HG03469 (cell line): Measurements from ENCODE around the gene MACF1.

Experiments
- ATAC-seq: cut with Tn5 transposase; IDR thresholded peaks from one replicate; pipeline ENCODE4 v1.9.1; 2021; ENCODE audit warnings: mild to moderate bottlenecking, moderate library complexity, moderate number of reproducible peaks; ENCODE audit not compliant: unreplicated experiment

MACF1 gene

DNA sequence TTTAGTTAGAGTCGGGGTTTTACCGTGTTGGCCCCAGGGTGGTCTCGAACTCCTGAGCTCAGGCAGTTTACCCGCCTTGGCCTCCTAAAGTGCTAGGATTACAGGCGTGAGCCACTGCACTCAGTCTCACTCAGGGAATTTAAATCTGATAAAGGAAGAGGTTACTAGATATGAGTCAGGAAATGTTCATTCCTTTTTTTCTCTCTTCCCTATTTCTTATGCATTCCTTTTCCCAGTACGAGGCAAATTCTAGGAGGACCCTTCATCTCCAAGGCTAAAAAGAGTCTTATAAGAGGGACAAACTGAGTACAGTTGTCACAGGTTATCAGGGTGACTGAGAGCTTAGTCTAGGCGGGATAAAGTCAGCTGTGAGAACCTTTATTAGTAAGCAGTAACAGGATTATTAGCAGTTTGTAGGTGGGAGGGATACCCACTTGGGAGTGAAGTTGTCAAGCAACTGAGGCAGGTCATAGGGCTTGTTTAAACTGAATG, 9.1 kb downstream of the MACF1 start:
- no peak for ATAC-seq

DNA sequence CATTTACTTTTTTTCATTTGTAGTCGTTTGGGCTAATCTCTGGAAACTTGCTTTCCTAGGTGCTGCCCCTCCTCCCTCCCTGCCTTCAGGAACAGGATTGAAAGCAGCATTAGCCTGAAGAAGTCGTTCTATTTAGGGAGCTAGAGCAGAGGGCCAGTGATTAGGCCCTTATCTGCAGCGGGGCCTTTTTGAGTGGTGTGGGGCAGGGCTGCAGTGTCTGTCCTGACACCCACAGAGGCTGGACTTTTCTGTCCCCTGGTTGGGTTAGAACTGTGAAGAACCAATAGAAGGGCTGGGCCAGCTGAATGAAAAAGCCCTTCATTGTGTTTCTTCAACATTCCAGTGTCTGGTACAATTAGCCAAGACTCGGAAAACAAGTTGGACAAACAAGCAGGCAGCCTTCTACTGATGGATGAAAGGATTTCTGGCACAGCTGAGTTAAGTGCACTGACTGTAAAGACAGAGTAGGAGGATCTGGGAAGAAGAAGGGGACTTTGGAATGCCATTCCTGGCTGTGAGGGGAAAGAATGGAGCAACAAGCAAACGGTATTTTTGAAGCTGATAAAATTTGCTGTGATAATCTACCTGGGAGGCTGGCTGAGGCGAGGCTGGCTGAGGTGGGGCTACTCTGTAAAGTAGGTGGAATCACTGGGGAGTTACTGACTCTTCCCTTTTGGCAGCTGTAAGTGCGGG, 9.7 kb downstream of the MACF1 start:
- ATAC-seq = no peak

DNA sequence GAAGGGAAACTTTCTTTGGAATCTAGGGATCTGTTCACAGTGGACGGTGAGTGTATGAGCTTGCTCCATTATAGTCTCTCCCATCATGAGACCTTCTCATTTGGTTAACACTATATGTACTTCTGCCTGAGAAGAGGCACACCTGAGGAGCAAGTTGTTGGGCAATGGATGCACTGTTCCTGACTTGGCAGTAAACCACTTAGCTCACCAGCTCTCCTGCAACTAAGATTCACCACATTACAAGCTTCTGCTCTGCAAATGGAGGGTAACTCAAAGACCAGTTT, 10.2 kb downstream of the MACF1 start:
- ATAC-seq = no peak

DNA sequence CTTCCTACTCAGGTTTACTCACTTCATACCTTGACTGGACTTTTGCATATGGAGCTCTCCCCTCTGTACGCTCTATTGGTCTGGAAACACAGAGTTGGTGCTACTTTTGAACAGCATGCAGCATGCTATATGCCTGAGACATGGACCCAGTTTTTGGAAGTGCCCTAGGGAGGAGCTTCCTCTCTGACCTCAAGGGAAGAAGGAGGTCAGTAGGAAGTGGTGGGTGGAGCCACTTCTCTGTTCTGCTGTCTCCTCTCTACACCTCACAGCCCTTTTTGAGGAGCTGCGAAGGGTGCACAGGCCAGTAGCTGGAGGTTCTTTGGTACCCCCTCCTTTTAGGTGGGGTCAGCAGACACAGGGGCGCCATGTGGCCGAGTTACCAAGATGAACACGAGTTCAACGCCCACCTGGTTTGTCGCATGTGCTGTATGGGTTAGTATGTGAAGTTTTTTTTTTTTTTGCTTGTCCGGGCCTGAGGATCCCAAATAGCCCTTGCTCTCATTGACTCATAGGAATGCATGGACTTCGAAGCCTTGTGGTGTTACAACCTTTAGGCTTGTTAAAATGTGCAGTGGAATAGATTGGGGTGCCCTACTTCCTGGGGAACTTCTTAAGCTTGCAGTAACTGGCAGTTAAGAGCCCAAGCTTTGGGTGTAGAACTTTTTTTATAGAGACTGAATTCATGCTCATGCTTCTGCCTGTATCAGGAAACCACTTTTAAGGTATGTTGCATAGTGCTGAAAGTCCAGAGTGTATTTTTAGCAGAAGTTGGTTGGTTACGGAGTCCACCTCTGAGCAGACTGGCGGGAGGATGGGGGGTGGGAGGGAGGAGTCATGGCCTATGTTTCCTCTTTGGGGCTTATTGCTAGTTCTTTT, 10.7 kb downstream of the MACF1 start:
- ATAC-seq = no peak

DNA sequence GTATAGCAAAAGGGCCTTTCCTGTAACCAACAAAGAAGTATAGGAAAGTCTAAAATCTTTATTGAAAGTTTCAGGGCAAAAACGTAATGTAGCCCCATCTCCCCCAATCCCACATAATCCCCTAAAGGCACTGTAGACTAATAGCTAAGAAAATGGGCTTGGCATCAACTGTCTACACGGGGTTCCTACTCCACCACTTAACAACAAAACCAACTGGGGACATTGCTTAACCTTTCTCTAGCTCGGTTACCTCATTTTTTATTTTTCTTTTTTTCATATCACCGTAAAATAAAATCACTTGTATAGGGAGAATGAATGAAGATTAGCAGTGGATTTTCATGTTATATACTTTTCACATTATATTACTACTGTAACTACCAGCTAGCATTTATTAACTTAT, 12.3 kb downstream of the MACF1 start:
- ATAC-seq = no peak

DNA sequence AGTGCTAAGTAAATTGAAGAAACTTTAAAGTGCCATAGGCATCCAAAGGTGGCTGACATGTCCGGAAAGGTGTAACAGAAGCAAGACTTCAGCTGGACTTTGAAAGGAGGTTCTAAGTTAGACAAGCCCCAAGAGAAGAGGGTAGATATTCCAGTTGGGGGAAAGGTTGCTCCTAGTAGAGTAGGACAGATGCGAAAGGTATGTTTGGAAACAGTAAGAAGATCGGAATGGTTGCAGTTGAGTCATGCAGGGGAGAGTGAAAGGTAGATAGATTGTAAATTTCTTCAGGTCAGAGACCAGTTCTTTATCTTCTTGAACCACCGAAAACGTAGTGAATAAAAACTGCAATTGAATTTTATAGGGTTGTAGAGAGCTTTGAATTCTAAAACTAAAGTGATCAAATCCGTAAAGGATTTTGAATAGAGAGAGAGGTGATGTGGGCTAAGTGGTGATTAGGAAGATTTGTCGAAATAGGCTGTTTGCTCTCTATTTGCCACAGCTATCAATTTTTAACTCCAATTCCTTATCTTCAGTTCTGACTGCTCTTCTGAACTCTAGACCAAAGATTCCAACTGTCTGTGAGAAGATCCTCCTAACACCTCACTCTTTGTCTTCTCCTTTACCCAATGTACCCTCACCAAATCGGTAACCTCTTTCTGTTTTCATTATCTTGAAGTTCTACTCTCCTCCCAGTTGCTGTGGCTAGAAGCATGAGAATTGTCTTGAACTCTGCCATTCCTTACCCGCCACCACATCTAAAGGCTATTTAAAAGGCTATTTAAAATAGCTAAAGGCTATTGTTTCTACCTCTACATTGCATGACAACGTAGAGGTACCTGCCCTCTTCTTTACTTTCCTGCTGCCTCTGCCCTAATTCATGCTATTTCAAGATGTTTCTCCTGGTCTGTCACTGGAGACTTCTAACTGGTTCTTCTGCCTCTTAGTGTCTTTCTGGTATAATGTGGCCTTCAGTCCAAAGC, 16.7 kb downstream of the MACF1 start:
- ATAC-seq = no peak

DNA sequence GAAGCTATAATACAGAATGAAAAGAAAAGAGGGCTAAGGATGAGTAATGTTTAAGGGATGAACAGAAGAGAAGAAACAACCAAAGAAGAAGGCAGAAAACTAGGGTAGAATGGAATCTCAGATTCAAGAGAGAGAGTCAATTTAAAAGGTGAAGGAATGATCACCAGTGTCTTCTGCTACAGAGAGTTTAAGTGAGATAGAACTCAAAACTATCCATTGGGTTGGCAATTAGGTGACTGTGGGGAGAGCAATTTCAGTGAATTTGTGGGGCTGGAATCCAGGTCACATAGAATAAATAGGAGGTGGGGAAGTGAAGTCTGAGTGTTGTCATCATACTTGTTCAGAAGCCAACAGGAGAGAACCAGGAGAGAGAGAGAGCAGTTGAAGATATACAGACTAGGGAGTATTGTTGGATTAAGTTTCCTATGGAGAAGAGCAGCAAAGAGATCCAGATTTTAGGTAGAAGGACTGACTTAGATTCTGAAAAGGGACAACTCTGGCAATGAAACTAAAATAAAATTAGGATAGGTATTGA, 19.9 kb downstream of the MACF1 start:
- no peak for ATAC-seq

DNA sequence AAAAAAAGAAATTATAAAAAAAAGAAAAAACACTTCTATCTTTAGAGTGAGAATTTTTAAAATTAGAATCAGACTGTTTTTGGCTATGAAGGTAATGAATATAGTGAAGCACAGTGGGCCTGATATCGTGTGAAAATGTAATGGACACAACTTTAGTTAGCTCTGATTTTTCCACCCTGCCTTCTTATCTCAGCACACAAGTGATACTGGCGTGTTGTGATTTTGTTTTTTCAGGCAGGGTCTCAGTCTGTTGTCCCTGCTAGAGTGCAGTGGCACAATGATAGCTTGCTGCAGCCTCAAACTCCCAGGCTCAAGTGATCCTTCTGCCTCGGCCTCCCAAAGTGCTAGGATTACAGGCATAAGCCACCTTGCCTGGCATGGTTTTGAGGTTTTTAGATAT, 22.3 kb downstream of the MACF1 start:
- no peak for ATAC-seq

DNA sequence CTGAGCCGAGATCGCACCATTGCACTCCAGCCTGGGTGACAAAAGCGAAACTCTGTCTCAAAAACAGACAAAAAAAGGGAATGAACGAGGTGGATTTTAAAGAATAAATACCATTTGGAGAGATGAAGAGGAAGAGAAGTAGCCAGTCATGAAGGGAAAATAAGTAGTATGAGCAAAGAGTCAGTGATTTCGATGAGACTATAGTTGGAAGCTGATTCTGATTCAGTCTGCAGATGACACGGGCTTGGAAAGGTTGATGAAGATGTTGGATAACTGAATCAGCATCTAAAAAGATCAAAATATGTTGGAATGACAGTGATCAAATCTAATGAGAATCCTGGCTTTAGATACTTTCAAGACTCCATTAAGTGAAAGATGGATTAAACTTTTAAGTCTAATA, 23.8 kb downstream of the MACF1 start:
- no peak for ATAC-seq

DNA sequence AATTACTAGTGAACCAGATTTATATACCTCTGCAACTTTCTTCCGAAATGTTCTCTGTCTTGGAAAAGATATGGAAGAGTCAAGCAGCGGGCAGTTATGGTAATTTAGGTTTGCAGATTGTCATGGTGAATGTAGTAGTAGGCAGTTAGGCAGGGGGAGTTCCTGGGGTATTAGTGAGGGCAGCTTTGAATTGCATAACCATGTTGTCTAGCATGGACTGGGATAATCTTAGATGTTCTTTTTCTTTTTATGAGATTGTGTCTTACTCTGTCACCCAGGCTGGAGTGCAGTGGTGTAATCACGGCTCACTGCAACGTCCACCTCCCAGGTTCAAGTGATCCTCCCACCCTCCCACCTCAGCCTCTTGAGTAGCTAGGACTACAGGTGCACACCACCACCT, 25.0 kb downstream of the MACF1 start:
- no peak for ATAC-seq

DNA sequence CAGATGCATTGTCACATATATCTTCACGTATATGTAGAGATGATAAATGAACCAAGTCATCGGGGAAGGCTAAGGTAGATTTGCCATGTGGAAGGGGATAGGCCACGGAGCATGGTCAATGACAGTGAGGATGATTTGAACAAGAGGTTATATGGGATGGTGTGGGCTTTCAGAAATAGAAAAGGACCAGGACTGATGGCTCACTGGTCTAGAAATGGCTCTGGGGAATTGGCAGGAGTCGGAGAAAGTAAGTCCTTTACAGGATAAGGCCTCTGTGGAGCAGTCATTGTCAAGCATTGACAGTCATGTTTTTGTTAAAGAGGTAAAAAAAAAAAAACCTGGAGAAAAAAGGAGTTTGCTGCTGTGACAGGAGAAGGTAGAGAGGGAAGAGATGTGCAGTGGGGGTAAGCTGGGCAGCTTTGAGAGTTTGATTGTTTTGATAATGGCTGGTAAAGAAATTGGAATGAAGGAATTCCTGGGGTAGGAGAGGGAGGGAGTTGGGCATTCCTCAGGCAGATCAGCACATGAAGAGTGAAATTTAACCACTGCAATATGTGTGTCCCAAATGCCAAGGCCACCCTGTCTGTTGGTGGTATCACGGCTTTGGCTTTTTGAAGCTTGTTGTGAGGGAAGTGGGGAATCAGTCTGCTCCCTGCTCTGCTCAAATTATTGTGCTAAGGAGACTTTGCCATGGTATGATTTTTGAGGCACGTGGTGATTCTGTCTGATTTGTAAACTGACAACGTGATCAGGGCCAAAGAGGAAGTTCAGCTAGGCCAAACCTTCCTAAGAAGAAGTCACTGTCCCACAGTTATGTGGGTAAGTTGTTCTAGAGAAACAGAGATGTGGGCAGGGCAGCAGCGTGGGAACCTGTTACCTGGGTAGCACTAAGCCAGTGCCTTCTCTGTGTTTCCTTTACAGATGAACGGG, 26.0 kb downstream of the MACF1 start:
- no peak for ATAC-seq

DNA sequence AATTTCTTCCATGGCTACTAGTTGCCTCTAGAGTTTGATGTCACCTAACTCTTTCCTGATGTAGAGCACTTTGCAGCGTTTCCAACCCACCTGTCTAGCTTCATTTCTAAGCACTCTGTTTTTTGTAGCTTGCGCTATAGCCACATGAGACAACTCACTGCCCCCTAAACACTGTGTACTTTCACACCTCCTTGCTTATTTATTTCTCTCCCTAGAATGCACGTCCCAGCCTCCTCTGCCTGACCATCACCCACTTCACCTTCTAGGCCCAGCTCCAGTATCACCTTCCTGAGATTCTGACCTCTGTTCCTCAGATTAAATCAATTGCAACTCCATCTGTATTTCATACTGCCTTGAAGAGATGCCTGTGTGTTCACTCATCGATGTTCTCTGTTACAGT, 32.5 kb downstream of the MACF1 start:
- ATAC-seq = no peak

DNA sequence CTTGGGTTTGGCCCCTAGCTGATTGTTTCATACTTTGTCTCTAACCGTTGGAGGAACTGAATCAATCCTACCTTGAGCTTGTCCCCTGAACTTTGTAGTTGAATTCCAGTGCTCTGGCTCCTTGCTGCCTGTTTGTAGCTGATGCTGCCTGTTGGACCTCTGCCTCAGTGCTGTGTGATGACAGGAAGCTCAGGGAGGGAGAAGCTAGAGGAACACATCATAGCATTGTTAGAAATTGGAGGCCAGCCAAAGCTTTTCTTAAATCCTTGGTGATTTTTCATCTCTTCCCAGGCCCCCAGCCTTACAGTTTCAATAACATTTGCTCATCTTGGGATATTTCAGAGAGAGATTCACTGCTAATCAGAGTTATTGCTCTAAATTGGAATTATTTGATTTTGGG, 34.0 kb downstream of the MACF1 start:
- no peak for ATAC-seq

DNA sequence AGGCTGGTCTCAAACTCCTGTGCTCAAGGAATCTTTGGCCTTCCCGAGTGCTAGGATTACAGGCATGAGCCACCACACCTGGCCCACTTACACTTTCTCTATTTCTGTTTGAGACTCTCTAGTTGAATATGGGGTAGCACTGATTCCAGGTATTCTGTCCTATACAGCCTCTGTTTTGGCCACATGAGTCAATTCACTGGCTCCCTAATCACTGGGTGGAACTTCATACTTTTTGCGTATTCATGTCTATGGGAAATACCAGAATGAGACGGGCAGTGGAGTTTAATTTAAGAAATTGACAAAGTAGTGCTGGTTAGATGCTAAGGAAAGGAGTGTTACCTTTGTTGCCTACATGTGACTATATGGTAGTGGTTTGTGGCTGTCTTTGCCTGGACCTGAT, 35.5 kb downstream of the MACF1 start:
- ATAC-seq = no peak

DNA sequence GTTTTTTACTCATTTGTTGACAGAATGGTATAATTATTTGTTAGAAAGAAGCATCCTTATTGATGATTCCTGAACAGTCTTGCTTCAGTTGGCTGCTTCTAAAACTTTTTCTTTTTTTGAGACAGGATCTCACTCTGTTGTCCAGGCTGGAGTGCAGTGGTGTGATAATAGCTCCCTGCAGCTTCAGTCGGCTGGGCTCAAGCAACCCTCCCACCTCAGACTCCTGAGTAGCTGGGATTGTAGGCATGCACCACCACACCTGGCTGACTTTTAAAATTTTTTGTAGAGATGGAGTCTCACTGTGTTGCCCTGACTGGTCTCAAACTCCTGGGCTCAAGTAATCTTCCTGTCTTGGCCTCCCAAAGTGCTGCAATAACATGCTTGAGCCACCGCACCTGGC, 38.8 kb downstream of the MACF1 start:
- ATAC-seq = no peak

DNA sequence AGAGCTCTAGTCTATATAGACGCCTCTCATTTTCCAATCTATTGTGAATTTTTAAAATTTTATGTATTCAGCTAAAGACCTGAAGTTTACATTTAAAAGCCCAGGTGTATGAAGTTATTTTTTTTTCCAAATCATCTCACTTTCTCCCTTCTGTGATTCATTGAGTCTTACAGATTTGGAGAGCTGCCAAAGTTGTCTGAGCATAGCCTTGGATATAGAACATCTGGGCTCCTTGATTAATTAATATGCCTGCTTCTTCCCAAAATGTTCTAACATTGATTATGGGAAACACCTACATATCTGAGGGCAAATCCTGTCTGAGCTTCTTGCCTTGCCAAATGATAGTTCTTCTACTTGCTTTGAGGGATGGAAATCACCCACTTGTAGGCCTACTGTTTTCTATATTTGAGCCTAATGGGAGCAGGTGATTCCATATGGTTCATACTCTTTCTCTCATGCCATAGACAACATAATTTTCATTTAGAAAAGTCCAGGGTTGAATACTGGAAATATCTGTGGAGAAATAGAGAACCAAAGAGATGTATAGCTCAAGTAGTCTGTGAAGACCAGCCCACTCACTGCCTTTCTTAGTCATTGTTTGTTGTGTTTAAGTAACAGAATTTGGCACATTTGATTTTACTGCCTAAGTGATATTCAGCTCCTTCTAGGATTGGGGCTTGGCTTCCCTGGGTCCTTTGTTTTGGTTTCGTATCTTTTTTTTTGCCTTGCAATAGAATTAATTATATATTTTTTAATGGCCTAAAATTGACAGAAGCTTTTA, 46.2 kb downstream of the MACF1 start:
- ATAC-seq = no peak

DNA sequence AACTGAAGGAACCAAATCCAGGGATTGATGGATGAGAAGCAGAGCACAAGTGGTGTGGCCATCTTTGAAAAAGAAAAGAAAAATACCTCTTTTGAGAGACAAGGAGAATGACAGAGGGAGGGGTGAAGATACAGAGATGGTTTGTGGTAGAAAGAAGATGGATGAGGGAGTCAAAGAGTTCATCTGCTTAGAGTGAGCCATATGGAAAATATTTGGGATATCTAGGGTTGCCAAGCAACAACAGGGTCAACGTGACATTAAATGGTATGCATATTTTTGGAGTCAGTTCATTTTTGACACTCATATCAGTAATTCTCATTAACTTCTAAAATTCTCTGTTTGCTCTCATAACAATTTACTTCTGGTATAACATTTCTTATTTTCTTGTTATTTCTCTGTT, 50.7 kb downstream of the MACF1 start:
- no peak for ATAC-seq

DNA sequence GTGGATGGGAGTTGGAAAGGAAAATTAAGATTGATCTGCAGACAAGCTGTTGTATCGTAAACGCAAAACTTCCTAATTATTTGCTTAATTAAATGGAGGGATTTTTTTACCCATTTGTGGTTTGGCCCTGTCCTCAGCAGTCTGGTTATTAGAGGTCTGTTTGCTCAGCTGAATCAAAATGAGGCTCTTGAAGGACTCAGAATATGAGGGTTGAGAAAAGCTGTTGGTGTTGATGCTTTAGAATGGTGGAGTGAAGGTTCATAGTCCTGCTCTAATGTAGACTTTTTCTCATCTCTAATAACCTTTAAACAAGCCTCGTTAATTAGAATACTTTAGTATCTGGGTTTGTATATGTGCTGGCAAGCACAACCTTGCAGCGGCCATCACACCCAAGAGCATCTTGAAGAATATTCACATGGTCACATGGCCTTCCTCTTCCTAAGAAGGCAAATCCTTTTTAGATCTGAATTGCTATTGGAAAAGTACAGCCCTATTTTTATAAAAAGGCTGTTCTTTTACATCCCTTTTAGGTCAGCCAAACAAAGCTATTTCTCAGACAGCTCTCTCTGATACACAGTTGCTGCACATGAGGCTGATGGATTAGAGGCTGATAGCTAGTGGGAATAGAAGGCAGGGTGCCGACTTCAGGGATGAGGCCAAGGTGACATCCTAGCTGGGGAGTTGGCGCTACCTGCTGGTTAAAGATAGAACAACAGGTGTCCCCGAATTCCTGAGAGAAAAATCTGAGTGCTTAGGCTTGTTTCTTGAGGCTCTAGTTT, 53.8 kb downstream of the MACF1 start:
- ATAC-seq = no peak

DNA sequence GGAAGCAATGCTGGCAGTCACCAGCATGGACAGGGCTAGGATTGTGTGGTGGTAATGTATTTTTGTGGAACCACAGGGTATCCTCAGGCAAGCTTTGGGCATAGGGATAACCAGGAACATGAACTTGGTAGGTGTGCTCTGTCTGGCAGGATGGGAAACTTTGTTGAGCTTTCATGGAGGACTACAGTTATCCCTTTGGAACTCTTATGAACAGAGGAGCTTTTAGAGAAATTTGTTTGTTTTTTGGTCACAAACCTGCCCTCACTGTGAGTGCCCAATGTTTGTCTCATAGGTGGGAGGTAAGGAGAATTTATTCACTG, 54.4 kb downstream of the MACF1 start:
- no peak for ATAC-seq
